H1 (cell line): ENCODE results near the gene EEF1AKMT2. TPM values are rescaled to one million over a fixed set of nuclear protein-coding genes. Genes with fewer than 3 reads are reported as not detected.

Experiments
- BRCA1 ChIP-seq: IDR thresholded peaks from 2 replicates; pipeline ENCODE4 v1.6.1; 2012; ENCODE audit warnings: low read depth, low read length, improper control_type of control experiment
- CBX8 ChIP-seq: fragments of 300-800, 300-1000 bp; sonication (generic); IDR thresholded peaks from 2 replicates; pipeline ENCODE4 v1.7.1; 2016; ENCODE audit warnings: low read depth, low read length, borderline replicate concordance
- CHD7 ChIP-seq: fragments of 300-600 bp; sonication (generic); IDR thresholded peaks from 2 replicates; pipeline ENCODE4 v1.7.1; 2012; ENCODE audit warnings: low read length, moderate library complexity, mild to moderate bottlenecking, inconsistent platforms; ENCODE audit not compliant: insufficient replicate concordance
- CTBP2 ChIP-seq: IDR thresholded peaks from 2 replicates; pipeline ENCODE4 v1.7.0; 2011; ENCODE audit warnings: borderline replicate concordance, mild to moderate bottlenecking, moderate library complexity, mixed read lengths, low read length; ENCODE audit not compliant: insufficient read depth, insufficient read length
- NANOG ChIP-seq: IDR thresholded peaks from 2 replicates; pipeline ENCODE4 v1.6.1; 2011; ENCODE audit warnings: low read length, low read depth, mild to moderate bottlenecking, inconsistent platforms; ENCODE audit not compliant: insufficient read depth, poor library complexity, severe bottlenecking
- POU5F1 ChIP-seq: IDR thresholded peaks from 2 replicates; pipeline ENCODE4 v1.6.1; 2011; ENCODE audit warnings: low read depth, mild to moderate bottlenecking, low read length, moderate library complexity
- polyA plus RNA-seq, 7 experiments: library from polyadenylated mRNA; depleted of rRNA in 3 of 7; stranded (reverse) in 5 of 7; unstranded in 2 of 7; fragments of >200 nt in 5 of 7; fragments of 200-250 nt in 2 of 7; gene quantifications; 1 replicate in 5 of 7; 2 replicates in 1 of 7; 4 replicates in 1 of 7; pipeline versions ENCODE4 v1.2.1 to v1.2.3, GENCODE V29; 2011 to 2013; ENCODE audit warnings: missing spikeins in 2 of 7, mixed read lengths in 2 of 7
- total RNA-seq: library from RNA; stranded (reverse); fragmentation: NEBNext Ultra II Directional; extraction: Animal tissue kit (Norgen Biotek cat#: 25700); gene quantifications from 2 replicates; pipeline ENCODE4 v1.2.1, GENCODE V29; 2021

Gene EEF1AKMT2
- total and polyA plus RNA-seq, 2 of the 8 experiments (the other 6 are each of a cell fraction or from before 2014, with no cell fraction given): 9.8 to 26.8 TPM

- TF ChIP-seq CHD7: no peak
- no peak for TF ChIP-seq NANOG
- TF ChIP-seq BRCA1: no peak
- TF ChIP-seq CTBP2: no peak
- TF ChIP-seq CBX8: no peak
- no peak for TF ChIP-seq POU5F1
These were observed 54.5 kb downstream of the EEF1AKMT2 start (continued) for GRCh38 chr10:124737221-124737620.
